B cell (primary cell): ENCODE measurements around the gene RNF150. TPM values are rescaled to one million over a fixed set of nuclear protein-coding genes. Genes with fewer than 3 reads are reported as not detected.

Experiments used
- ATAC-seq: fragments of 200-7000 bp; cut with Tn5 transposase; one replicate; pipeline ENCODE4 v1.10.0; 2021; ENCODE audit warnings: low read depth, mild to moderate bottlenecking, moderate number of reproducible peaks, moderate library complexity
- CTCF ChIA-PET: fragments of 350-600 bp; sonication (Branson Sonifier 250); formaldehyde crosslinking; loops from one replicate; lab custom pipeline; 2021; ENCODE audit warnings: antibody characterized with exemption, inconsistent platforms; lab: Charles Lee
- POLR2A ChIA-PET: fragments of 350-600 bp; sonication (Branson Sonifier 250); formaldehyde crosslinking; loops from one replicate; lab custom pipeline; 2021; ENCODE audit warnings: antibody characterized with exemption; lab: Charles Lee
- DNase-seq: peaks from one replicate; pipeline ENCODE4 v3.0.0; 2013
- H2AFZ ChIP-seq: 2 replicates; pipeline ENCODE4 v1.6.1; 2012; ENCODE audit warnings: mild to moderate bottlenecking, low read depth, low read length; ENCODE audit not compliant: insufficient read depth, poor library complexity, severe bottlenecking
- H3K27ac ChIP-seq, 2 donors: 1 replicate in 1 of 2; 2 replicates in 1 of 2; pipeline ENCODE4 v1.5.1; 2012 to 2013; ENCODE audit warnings: low read length in 2 of 2, mild to moderate bottlenecking in 2 of 2, moderate library complexity in 1 of 2
- H3K27me3 ChIP-seq, 4 experiments: fragments of 200-600 bp in 1 of 4; sonication (generic) in 1 of 4; replicated peaks in 1 of 4; 1 replicate in 2 of 4; 2 replicates in 2 of 4; pipeline versions ENCODE4 v1.6.1 to v1.7.0; 2013 to 2016; ENCODE audit warnings: low read length in 3 of 4, mild to moderate bottlenecking in 2 of 4, mixed read lengths in 1 of 4, moderate library complexity in 1 of 4; ENCODE audit not compliant: insufficient read depth in 4 of 4, control insufficient read depth in 3 of 4; ENCODE audit errors: control extremely low read depth in 1 of 4
- H3K36me3 ChIP-seq, 2 experiments: replicated peaks in 1 of 2; 1 replicate in 1 of 2; 2 replicates in 1 of 2; pipeline versions ENCODE4 v1.6.1 to v1.7.1; 2013; ENCODE audit warnings: low read length in 1 of 2; ENCODE audit not compliant: insufficient read depth in 2 of 2, control insufficient read depth in 1 of 2; ENCODE audit errors: control extremely low read depth in 1 of 2, extremely low read depth in 1 of 2
- H3K4me1 ChIP-seq, 2 donors: fragments of 200-600 bp in 1 of 2; sonication (generic) in 1 of 2; 1 replicate in 1 of 2; 2 replicates in 1 of 2; pipeline versions ENCODE4 v1.5.1 to v1.6.1; 2013 to 2017; ENCODE audit warnings: low read length in 2 of 2; ENCODE audit not compliant: control insufficient read depth in 2 of 2, insufficient read depth in 2 of 2
- H3K4me2 ChIP-seq: replicated peaks from 2 replicates; pipeline ENCODE3; 2012; ENCODE audit warnings: mild to moderate bottlenecking, low read depth, low read length; ENCODE audit not compliant: poor library complexity, severe bottlenecking
- H3K4me3 ChIP-seq, 5 experiments: fragments of 200-600 bp in 1 of 5; sonication (generic) in 1 of 5; 1 replicate in 3 of 5; 2 replicates in 2 of 5; pipeline versions ENCODE4 v1.5.1 to v1.7.0; 2011 to 2016; ENCODE audit warnings: low read length in 4 of 5, mild to moderate bottlenecking in 4 of 5, low read depth in 2 of 5, control low read depth in 1 of 5, moderate library complexity in 1 of 5; ENCODE audit not compliant: insufficient read depth in 1 of 5; ENCODE audit errors: control extremely low read depth in 1 of 5, extremely low read depth in 1 of 5
- H3K79me2 ChIP-seq: fragments of 200-600 bp; sonication (generic); one replicate; pipeline ENCODE4 v1.6.0; 2016; ENCODE audit warnings: low read length; ENCODE audit not compliant: control insufficient read depth, insufficient read depth
- H3K9ac ChIP-seq: fragments of 200-600 bp; sonication (generic); 2 replicates; pipeline ENCODE4 v1.6.1; 2017; ENCODE audit warnings: mild to moderate bottlenecking, low read length, moderate library complexity
- H3K9me3 ChIP-seq, 3 donors: one replicate each; pipeline versions ENCODE4 v1.6.1 to v1.7.1; 2013; ENCODE audit warnings: low read length in 2 of 3; ENCODE audit not compliant: control insufficient read depth in 2 of 3, insufficient read depth in 1 of 3; ENCODE audit errors: control extremely low read depth in 1 of 3
- H4K20me1 ChIP-seq: 2 replicates; pipeline ENCODE4 v1.6.0; 2012; ENCODE audit warnings: mild to moderate bottlenecking, low read length; ENCODE audit not compliant: insufficient read depth, control insufficient read depth, poor library complexity, severe bottlenecking
- H3K27ac Mint-ChIP-seq: one replicate; pipeline ENCODE4 v1.8.0; 2021; ENCODE audit warnings: mixed read lengths
- H3K27me3 Mint-ChIP-seq: one replicate; pipeline ENCODE4 v1.8.0; 2021; ENCODE audit warnings: mixed read lengths
- H3K4me1 Mint-ChIP-seq: one replicate; pipeline ENCODE4 v1.8.0; 2021; ENCODE audit warnings: mixed read lengths
- H3K4me3 Mint-ChIP-seq: one replicate; pipeline ENCODE4 v1.8.0; 2021; ENCODE audit warnings: mixed read lengths
- H3K9me3 Mint-ChIP-seq: one replicate; pipeline ENCODE4 v1.8.0; 2022; ENCODE audit warnings: mixed read lengths; ENCODE audit not compliant: insufficient read depth
- CTCF ChIP-seq: fragments of 200-600 bp; IDR thresholded peaks from one replicate; pipeline ENCODE4 v1.8.0; 2022; ENCODE audit warnings: antibody characterized with exemption, mild to moderate bottlenecking
- EZH2 ChIP-seq: IDR thresholded peaks from 2 replicates; pipeline ENCODE4 v1.6.1; 2012; ENCODE audit warnings: borderline replicate concordance, low read depth, mild to moderate bottlenecking, moderate library complexity, low read length; ENCODE audit not compliant: insufficient read depth, poor library complexity, severe bottlenecking
- WGBS: methylation state at CpG from one replicate; pipeline ENCODE4 v1.1.5; 2013; ENCODE audit warnings: missing lambda C conversion rate; ENCODE audit not compliant: insufficient coverage; 5-methylcytosine and 5-hydroxymethylcytosine counted together
- intact Hi-C: fragments of 100-400 bp; cut with micrococcal nuclease; formaldehyde crosslinking; loops from one replicate; pipeline ENCODE4 v1.10.0; 2022
- polyA plus RNA-seq: library from polyadenylated mRNA; depleted of rRNA; stranded (reverse); fragments of >200 nt; gene quantifications from 2 replicates; pipeline ENCODE4 v1.2.3, GENCODE V29; 2012
- total RNA-seq, 2 donors: library from RNA; stranded (reverse); fragments of 120-200 nt in 1 of 2; gene quantifications; 1 replicate in 1 of 2; 2 replicates in 1 of 2; pipeline versions ENCODE4 v1.2.3 to v1.2.4, GENCODE V29; 2013 to 2022

Gene RNF150
- total and polyA plus RNA-seq, 2 donors (not counting 1 experiment from before 2014, with no cell fraction given) = not detected

- DNase-seq (no peak), ATAC-seq (no peak)
- Histone ChIP-seq H3K9me3 (no peaks in the 10 kb centered on the region), H2AFZ (no peak overlapping the region), H3K27me3 (peaks cover 0 to 2% (median 0%) of the 10 kb centered on the region in 4 experiments), H4K20me1 (no peaks in the 10 kb centered on the region), H3K4me3 (no peak overlapping the region), H3K9ac (no peak overlapping the region), H3K27ac (no peak overlapping the region), H3K36me3 (no peaks in the 10 kb centered on the region), H3K4me1 (no peaks in the 10 kb centered on the region), H3K4me2 (no peak overlapping the region), H3K79me2 (no peaks in the 10 kb centered on the region)
- intact Hi-C loops = no loop called here
- Mint-ChIP-seq H3K27me3 (peaks cover 4% of the 10 kb centered on the region), H3K27ac (no peak overlapping the region), H3K4me3 (no peak overlapping the region), H3K4me1 (no peaks in the 10 kb centered on the region), H3K9me3 (no peaks in the 10 kb centered on the region)
- POLR2A ChIA-PET = no interaction called here
- CTCF ChIA-PET = no interaction called here
- TF ChIP-seq CTCF = no peak
- TF ChIP-seq EZH2 = no peak
Measured at GRCh38 chr4:141009931-141010330, 123.3 kb downstream of the RNF150 start.

GRCh38 chr4:141009129-141009528 is 124.1 kb downstream of the RNF150 start:
- ATAC-seq = no peak
- H3K4me3 Mint-ChIP-seq = no peak overlapping the region
- no peaks in the 10 kb centered on the region for H3K4me1 ChIP-seq
- CTCF ChIA-PET = no interaction called here
- H3K27ac Mint-ChIP-seq = no peak overlapping the region
- H3K9me3 ChIP-seq = no peaks in the 10 kb centered on the region
- DNase-seq = no peak
- no peaks in the 10 kb centered on the region for H4K20me1 ChIP-seq
- TF ChIP-seq CTCF = no peak
- no peak for TF ChIP-seq EZH2
- H3K9me3 Mint-ChIP-seq = no peaks in the 10 kb centered on the region
- no peak overlapping the region for H3K4me2 ChIP-seq
- H3K79me2 ChIP-seq = no peaks in the 10 kb centered on the region
- H2AFZ ChIP-seq = no peak overlapping the region
- no CpG with 5 or more reads among the region's 1 CpG for WGBS
- intact Hi-C loops = no loop called here
- no peak overlapping the region for H3K4me3 ChIP-seq
- no peak overlapping the region for H3K9ac ChIP-seq
- H3K27ac ChIP-seq = no peak overlapping the region
- POLR2A ChIA-PET = no interaction called here
- no peaks in the 10 kb centered on the region for H3K36me3 ChIP-seq
- peaks cover 4% of the 10 kb centered on the region for H3K27me3 Mint-ChIP-seq
- H3K4me1 Mint-ChIP-seq = no peaks in the 10 kb centered on the region
- peaks cover 0 to 2% (median 0%) of the 10 kb centered on the region in 4 experiments for H3K27me3 ChIP-seq
